ENCODE measurements around the gene WWOX. TPM values are rescaled to one million over a fixed set of nuclear protein-coding genes. Genes with fewer than 3 reads are reported as not detected.

The WWOX gene
- total RNA-seq, 1 donor from 2014 or later: 12.6 TPM

DNA sequence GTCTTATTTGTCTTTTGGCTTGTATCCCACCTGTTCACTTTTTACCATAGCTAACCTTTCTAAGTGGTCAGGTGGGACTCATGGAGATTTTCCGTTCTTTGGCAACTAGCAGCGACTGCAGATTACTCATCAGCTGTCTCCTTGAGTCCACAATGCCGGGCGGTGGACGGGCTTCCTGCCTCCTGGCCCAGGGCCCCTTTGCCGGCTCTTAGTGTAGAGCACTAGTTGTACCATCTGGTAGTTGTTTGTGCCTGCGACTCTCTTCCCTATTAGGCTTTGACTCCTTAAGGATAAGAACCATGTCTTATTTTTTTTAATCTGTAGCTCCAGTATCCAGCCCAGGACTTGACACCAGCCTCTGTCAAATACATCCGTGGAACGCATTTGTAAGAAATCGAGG lies 399.9 kb downstream of the WWOX start:
- TF ChIP-seq, protein P1, sequence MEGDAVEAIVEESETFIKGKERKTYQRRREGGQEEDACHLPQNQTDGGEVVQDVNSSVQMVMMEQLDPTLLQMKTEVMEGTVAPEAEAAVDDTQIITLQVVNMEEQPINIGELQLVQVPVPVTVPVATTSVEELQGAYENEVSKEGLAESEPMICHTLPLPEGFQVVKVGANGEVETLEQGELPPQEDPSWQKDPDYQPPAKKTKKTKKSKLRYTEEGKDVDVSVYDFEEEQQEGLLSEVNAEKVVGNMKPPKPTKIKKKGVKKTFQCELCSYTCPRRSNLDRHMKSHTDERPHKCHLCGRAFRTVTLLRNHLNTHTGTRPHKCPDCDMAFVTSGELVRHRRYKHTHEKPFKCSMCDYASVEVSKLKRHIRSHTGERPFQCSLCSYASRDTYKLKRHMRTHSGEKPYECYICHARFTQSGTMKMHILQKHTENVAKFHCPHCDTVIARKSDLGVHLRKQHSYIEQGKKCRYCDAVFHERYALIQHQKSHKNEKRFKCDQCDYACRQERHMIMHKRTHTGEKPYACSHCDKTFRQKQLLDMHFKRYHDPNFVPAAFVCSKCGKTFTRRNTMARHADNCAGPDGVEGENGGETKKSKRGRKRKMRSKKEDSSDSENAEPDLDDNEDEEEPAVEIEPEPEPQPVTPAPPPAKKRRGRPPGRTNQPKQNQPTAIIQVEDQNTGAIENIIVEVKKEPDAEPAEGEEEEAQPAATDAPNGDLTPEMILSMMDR (IDR thresholded peaks at IDR 0.05; ENCODE audit: insufficient read depth, low read length, severe bottlenecking): no peak
- H3K27me3 ChIP-seq (ENCODE audit: control insufficient read depth, insufficient read depth, low read length): no peaks in the 10 kb centered on the region
- H3K36me3 ChIP-seq (ENCODE audit: control insufficient read depth, insufficient read depth, low read length): no peaks in the 10 kb centered on the region
- H3K4me3 ChIP-seq (ENCODE audit: low read depth, low read length): no peak overlapping the region
- FAIRE-seq: no peak
- DNase-seq (ENCODE audit: low read depth): no peak

DNA sequence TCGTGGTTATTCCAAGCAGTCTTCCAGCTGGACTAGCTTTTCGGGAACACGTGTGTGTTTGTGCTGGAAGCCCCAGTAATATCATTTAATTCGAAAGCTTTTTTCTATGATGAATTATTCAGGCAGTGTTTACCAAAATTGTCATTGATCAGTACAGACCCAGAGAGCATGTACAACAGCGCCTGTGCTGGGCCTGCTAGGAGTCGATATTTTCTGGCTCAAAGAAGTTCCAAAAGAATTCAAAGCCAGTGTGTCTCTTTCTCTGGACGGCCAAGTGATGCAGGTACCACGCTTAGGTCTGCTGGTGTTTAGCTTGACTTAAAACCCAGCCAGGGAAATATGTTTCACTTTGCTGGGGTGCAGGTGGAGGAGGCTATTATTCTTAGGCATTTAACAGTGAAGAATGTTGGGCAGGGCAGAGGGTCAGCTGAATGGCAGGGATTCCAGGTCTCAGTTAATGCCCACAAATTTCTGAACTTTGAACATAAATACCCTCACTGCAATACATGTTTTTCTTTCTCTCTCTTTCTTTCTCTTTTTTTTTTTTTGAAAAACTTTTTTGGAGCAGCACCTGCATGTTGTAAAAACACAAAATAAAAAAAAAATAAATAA lies 401.3 kb downstream of the WWOX start:
- no peak overlapping the region for H3K4me3 ChIP-seq (ENCODE audit: low read depth, low read length)
- no peak for FAIRE-seq

DNA sequence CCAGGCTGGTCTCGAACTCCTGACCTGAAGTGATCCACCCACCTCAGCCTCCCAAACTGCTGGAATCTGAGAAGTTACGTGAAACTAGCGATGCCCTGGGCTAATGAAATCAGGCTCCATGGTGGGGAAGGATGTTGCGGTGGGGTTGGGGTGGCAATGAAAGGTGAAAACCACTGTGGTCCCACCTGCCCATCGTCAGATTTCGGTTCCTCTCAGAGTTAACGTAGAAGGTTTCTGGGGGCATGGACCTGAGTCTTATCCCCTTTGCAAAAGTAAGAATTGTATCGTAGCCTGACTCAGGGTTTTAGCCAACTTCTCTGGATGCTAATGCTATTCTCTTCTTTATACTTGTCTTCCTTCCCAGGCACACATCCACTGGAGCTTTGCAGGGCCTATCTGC lies 402.3 kb downstream of the WWOX start:
- no peak overlapping the region for H3K4me3 ChIP-seq (ENCODE audit: low read depth, low read length)
- no peaks in the 10 kb centered on the region for H3K27me3 ChIP-seq (ENCODE audit: control insufficient read depth, insufficient read depth, low read length)
- FAIRE-seq: no peak
- DNase-seq (ENCODE audit: low read depth): no peak
- TF ChIP-seq, protein P1 (IDR thresholded peaks at IDR 0.05; ENCODE audit: insufficient read depth, low read length, severe bottlenecking): no peak
- H3K36me3 ChIP-seq (ENCODE audit: control insufficient read depth, insufficient read depth, low read length): no peaks in the 10 kb centered on the region

More for the DNA sequence above, 401.3 kb downstream of the WWOX start:
- DNase-seq (ENCODE audit: low read depth): no peak
- Histone ChIP-seq H3K36me3 (ENCODE audit: control insufficient read depth, insufficient read depth, low read length) (no peaks in the 10 kb centered on the region), H3K27me3 (ENCODE audit: control insufficient read depth, insufficient read depth, low read length) (no peaks in the 10 kb centered on the region)
- TF ChIP-seq, protein P1 (IDR thresholded peaks at IDR 0.05; ENCODE audit: insufficient read depth, low read length, severe bottlenecking): no peak

DNA sequence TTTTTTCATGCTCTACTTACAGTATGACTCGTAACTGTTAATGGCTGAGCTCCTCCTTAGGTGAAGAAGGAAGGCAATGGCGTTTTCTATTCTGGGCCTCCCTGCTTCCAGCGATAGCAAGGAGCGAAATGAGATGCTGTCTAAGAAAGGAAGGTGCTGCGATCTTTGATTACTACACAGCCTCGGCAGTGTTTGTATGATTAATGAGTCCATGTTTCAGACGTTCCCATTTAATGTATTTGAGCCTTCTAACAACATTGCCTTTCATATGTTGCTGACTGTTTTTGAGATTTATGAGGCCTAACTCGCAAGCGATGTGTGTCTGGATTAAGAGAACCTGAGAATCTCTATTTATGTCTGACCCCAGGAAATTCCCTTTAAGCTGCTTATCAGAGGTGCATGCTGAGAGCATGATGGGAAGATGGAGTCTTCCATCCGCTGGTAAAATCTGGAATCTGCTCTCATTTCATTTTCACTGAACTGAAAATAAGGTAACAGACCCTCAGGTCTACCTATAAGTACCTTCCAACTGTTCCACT lies 403.4 kb downstream of the WWOX start:
- Histone ChIP-seq H3K27me3 (ENCODE audit: control insufficient read depth, insufficient read depth, low read length) (no peaks in the 10 kb centered on the region), H3K36me3 (ENCODE audit: control insufficient read depth, insufficient read depth, low read length) (no peaks in the 10 kb centered on the region), H3K4me3 (ENCODE audit: low read depth, low read length) (no peak overlapping the region)
- no peak for DNase-seq (ENCODE audit: low read depth)
- no peak for FAIRE-seq
- TF ChIP-seq, protein P1 (IDR thresholded peaks at IDR 0.05; ENCODE audit: insufficient read depth, low read length, severe bottlenecking): no peak

DNA sequence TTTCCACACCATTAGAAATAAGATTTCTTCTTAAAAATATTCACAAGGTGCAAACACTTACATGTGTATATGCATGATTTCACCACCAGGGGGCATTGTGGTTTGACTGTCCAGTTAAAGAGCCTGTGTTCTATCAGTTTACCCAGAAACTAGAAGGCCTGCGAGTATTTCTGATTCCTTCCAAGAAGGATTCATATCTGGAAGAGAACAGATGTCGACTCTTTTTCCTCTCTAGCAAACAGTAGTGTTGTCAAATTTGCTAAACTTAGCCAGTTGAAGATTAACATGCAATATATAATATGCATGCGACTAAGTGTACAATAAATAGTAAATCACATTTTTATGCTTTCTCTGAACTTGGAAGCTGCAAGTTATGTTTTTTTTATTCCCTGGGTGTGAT lies 404.1 kb downstream of the WWOX start:
- Histone ChIP-seq H3K27me3 (ENCODE audit: control insufficient read depth, insufficient read depth, low read length) (no peaks in the 10 kb centered on the region), H3K4me3 (ENCODE audit: low read depth, low read length) (no peak overlapping the region), H3K36me3 (ENCODE audit: control insufficient read depth, insufficient read depth, low read length) (no peaks in the 10 kb centered on the region)
- peak; percentile 60 for DNase-seq (ENCODE audit: low read depth)
- TF ChIP-seq, protein P1 (IDR thresholded peaks at IDR 0.05; ENCODE audit: insufficient read depth, low read length, severe bottlenecking): peak; percentile 51
- no peak for FAIRE-seq

DNA sequence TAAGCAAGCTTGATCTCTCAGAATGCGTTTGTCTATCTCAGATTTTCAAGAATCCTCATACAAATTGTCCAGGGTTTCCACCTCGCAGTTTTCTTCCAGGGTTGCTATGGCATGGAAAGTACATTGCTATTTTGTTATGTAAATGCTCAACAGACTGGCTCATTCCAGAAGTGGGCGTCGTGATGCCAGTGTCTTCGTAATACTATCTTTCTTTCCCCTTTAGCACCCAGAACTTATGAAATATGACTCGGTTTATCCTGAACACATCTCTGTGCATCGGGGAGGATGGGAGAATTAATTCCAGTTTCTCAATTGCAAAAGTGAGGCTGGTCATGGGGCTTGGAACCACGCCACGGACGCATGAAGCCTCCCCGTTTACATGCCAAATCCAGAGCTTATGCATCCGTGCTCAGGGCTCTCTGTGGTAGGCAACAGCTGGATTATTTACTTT lies 405.0 kb downstream of the WWOX start:
- Histone ChIP-seq H3K4me3 (ENCODE audit: low read depth, low read length) (no peak overlapping the region), H3K27me3 (ENCODE audit: control insufficient read depth, insufficient read depth, low read length) (no peaks in the 10 kb centered on the region), H3K36me3 (ENCODE audit: control insufficient read depth, insufficient read depth, low read length) (no peaks in the 10 kb centered on the region)
- no peak for DNase-seq (ENCODE audit: low read depth)
- TF ChIP-seq, protein P1 (IDR thresholded peaks at IDR 0.05; ENCODE audit: insufficient read depth, low read length, severe bottlenecking): no peak
- no peak for FAIRE-seq

Data from bronchial epithelial cell (primary cell).